ENCODE measurements around the gene HS6ST1. TPM values are rescaled to one million over a fixed set of nuclear protein-coding genes. Genes with fewer than 3 reads are reported as not detected.
A peak's percentile ranks its signal among the peaks of the same experiment; 100 is the strongest.
"Not testable (repeated sequence)": the region's sequence is repeated elsewhere in the genome, so short reads cannot be mapped to it uniquely, and the experiment has no call there.

HS6ST1 gene
- total and polyA plus RNA-seq, 5 experiments from 2014 or later, result 3.2 to 15.2 (median 4.2) TPM

GRCh38 chr2:128324008-128324896 is 5.6 kb upstream of the HS6ST1 start:
- Mint-ChIP-seq H3K4me3 (peak overlapping the region in 8 of 10 donors; percentile 26 to 85 (median 72)), H3K27me3 (no peaks in the 10 kb centered on the region), H3K9me3 (no peaks in the 10 kb centered on the region), H3K36me3 (no peaks in the 10 kb centered on the region), H3K4me1 (peaks cover 7 to 15% (median 13%) of the 10 kb centered on the region in 4 donors), H3K27ac (peak overlapping the region in 3 of 10 donors; percentile 19 to 24 (median 19))
- POLR2A ChIA-PET, result no interaction called here
- ATAC-seq, result no peak
- peak in 1 of 10 donors; percentile 55 for DNase-seq

DNA sequence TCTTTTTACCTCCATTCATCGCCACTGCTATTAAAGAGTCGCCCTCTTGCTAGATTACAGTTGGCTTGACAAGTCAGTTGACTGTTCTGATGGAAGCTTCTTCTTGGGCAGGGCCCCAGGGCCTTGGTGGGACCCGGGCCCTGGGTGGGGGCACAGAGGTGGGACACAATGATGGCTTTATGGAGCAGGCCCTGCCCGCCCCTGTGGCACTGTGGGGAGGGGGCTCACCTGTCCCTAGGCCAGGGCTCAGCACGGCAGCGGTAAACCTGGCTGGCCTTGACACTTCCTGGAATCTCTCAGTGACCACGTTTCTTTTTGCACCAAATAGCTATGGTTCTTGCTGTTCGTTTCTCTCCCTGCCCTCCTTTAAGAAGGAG is 4.9 kb upstream of the HS6ST1 start:
- peak overlapping the region; percentile 56 to 85 (median 78) for H3K4me3 Mint-ChIP-seq

DNA sequence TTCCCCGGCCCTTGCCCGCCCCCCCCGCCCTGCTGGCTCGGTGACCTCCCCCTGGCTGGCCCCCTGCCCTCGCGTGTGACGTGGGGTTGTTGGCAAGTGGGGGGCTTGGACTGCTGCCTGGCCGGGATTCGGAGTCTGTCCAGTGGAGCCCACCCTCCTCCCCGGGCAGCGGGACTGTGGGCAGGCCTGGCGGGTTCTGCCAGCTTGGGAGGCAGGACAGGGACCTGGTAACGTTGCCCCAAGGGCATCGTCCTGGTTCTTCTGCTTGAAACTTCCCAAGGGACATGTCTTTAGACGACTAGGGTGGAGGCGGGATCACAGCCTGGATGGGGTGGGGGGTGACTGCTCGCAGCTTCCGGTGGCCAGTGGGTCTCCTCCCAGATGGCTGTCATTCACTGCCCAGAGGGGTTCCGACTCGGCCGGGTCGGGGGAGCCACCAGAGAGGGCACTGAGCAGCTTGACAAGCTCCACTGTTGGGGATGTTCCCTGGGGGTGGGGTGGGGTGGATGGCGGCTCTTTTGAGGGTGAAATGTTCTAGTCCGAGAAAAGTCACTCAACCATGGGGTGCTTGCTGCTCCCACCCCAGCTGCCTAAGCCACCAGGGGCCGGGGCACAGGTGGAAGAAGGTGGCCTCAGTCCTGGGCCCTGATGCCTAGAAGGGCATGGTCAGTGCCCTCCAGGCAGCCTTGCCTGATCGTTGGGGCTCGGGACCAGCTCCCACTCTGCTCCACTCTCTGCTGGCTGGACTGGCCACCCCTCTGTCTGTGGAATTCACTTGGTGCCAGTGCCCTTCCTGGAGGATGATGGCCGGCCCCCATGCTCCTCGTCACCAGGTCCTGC is 4.3 kb upstream of the HS6ST1 start:
- POLR2A ChIA-PET, result no interaction called here
- Mint-ChIP-seq H3K27me3 (no peaks in the 10 kb centered on the region), H3K9me3 (no peaks in the 10 kb centered on the region), H3K4me3 (peak overlapping the region; percentile 56 to 85 (median 78)), H3K27ac (peak overlapping the region in 7 of 10 donors; percentile 19 to 74 (median 47)), H3K36me3 (no peaks in the 10 kb centered on the region), H3K4me1 (peaks cover 7 to 15% (median 13%) of the 10 kb centered on the region in 4 donors)
- peak in 2 of 10 donors; percentile 14 to 60 for DNase-seq
- no peak for ATAC-seq

More for the DNA sequence above, 4.9 kb upstream of the HS6ST1 start:
- Mint-ChIP-seq H3K36me3 (no peaks in the 10 kb centered on the region), H3K9me3 (no peaks in the 10 kb centered on the region), H3K27ac (peak overlapping the region in 5 of 10 donors; percentile 19 to 74 (median 67)), H3K27me3 (no peaks in the 10 kb centered on the region), H3K4me1 (peaks cover 7 to 15% (median 13%) of the 10 kb centered on the region in 4 donors)
- DNase-seq (peak in 1 of 10 donors; percentile 27), ATAC-seq (no peak)
- POLR2A ChIA-PET, result no interaction called here

- peak; percentile 58 to 67 for ATAC-seq
- POLR2A ChIA-PET, result no interaction called here
- H3K9me3 Mint-ChIP-seq, result no peaks in the 10 kb centered on the region
These were observed 3.4 kb upstream of the HS6ST1 start for GRCh38 chr2:128321784-128322714.

GRCh38 chr2:128320906-128321771 is 2.5 kb upstream of the HS6ST1 start:
- Mint-ChIP-seq H3K27ac (peak overlapping the region in 6 of 10 donors; percentile 41 to 87 (median 84)), H3K27me3 (no peaks in the 10 kb centered on the region), H3K4me3 (peak overlapping the region; percentile 56 to 88 (median 79)), H3K9me3 (no peaks in the 10 kb centered on the region), H3K4me1 (peaks cover 16 to 30% (median 24%) of the 10 kb centered on the region in 4 donors), H3K36me3 (no peaks in the 10 kb centered on the region)
- peak in 1 of 10 donors; percentile 63 for DNase-seq
- POLR2A ChIA-PET, result no interaction called here
- ATAC-seq, result no peak

More at GRCh38 chr2:128321784-128322714, 3.4 kb upstream of the HS6ST1 start:
- peak; percentile 67 to 84 (median 78) for DNase-seq
- Mint-ChIP-seq H3K4me3 (peak overlapping the region; percentile 56 to 88 (median 79)), H3K36me3 (no peaks in the 10 kb centered on the region), H3K27me3 (no peaks in the 10 kb centered on the region), H3K27ac (peak overlapping the region in 6 of 10 donors; percentile 41 to 87 (median 84)), H3K4me1 (peaks cover 10 to 21% (median 16%) of the 10 kb centered on the region in 4 donors)

DNA sequence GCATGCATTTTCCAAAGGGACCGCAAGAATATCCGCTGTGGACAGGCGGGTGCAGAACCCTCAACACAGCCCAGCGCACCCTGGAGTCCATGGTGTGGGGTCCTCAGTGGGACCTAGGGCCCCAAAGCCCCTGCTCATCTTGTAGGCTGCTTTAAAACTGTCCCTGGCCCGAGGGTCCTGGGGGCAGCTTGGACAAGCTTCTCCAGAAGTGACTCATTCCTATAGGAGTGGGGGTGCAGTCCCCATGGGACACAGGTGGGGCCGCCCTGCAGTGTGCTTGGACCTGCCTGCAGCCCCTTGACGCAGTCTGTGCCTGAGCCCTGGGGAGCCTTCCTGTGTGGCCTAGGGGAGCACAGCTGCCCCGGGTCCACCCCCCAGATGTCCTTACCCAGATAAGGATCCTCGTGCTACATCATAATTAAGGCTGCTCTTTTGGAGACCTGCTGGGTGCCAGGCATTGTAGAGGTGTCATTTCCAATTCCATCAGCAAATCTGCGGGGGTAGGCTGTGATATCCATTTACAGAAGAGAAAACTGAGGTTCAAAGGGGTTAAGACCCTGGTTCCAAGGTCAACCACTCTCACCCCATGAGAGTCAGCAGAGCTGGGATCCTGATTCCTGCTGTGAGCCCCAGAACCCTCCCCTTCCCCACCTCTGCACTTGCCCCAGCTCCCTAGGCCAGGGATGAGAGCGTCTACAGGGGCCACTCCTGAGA is 1.7 kb upstream of the HS6ST1 start:
- H3K9me3 Mint-ChIP-seq, result no peaks in the 10 kb centered on the region
- H3K27ac Mint-ChIP-seq, result peak overlapping the region in 3 of 10 donors; percentile 36 to 56 (median 41)
- ATAC-seq, result no peak
- H3K27me3 Mint-ChIP-seq, result no peaks in the 10 kb centered on the region
- no peaks in the 10 kb centered on the region for H3K36me3 Mint-ChIP-seq
- peak in 1 of 10 donors; percentile 44 for DNase-seq
- H3K4me3 Mint-ChIP-seq, result peak overlapping the region; percentile 9 to 77 (median 60)
- H3K4me1 Mint-ChIP-seq, result peaks cover 16 to 36% (median 29%) of the 10 kb centered on the region in 4 donors
- POLR2A ChIA-PET, result no interaction called here

- H3K27ac Mint-ChIP-seq, result no peak overlapping the region
- H3K4me1 Mint-ChIP-seq, result peaks cover 21 to 42% (median 35%) of the 10 kb centered on the region in 4 donors
- H3K36me3 Mint-ChIP-seq, result no peaks in the 10 kb centered on the region
- no peaks in the 10 kb centered on the region for H3K27me3 Mint-ChIP-seq
- POLR2A ChIA-PET, result no interaction called here
- peak overlapping the region in 9 of 10 donors; percentile 9 to 87 (median 71) for H3K4me3 Mint-ChIP-seq
- ATAC-seq (no peak), DNase-seq (peak in 1 of 10 donors; percentile 47)
- no peaks in the 10 kb centered on the region for H3K9me3 Mint-ChIP-seq
These were observed 1.0 kb upstream of the HS6ST1 start for GRCh38 chr2:128319631-128320191.

DNA sequence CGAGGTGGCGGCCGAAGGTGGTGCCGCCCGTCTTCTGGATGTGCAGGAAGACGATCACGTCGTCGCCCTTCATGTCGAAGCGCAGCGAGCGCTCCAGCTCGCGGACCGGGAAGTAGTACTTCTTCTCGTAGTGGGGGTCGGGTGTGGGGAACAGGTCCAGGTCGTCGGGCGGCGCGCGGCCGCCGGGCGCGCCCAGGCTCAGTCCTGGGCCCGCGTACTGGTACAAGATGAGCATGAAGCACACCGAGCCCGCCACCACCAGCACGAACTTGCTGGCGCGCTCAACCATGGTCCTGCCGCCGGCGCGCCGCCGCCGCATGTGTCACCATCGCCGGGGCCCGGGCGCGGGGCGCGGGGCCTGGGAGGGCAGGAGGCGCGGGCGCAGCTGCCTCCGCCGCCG is 423 bp downstream of the HS6ST1 start:
- Mint-ChIP-seq H3K4me3 (peak overlapping the region in 8 of 10 donors; percentile 12 to 87 (median 58)), H3K4me1 (peaks cover 31 to 54% (median 47%) of the 10 kb centered on the region in 4 donors)
- DNase-seq, result peak in 3 of 10 donors; percentile 36 to 38 (median 36)
- H3K9me3 Mint-ChIP-seq, POLR2A ChIA-PET, H3K27me3 Mint-ChIP-seq, H3K27ac Mint-ChIP-seq, H3K36me3 Mint-ChIP-seq: not testable (repeated sequence)
- ATAC-seq, result peak; percentile 20 to 21

DNA sequence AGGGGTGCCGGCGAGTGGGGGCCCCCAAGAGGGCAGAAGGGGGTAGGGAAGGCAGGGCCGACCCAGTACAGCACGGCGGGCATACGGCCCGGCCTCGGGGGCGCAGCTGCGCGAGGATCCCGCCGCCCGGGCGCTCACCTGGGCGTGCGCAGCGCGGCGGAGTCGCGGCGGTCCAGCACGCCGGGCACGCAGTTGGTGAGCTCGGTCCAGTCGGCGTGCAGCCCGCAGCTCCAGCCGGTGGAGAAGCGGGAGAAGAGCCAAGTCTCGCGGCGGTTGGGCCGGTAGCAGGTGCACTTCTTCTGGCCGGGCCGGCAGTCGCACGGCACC is 806 bp downstream of the HS6ST1 start:
- Mint-ChIP-seq H3K27ac (peak overlapping the region in 2 of 10 donors; percentile 61 to 87), H3K4me1 (peaks cover 33 to 55% (median 51%) of the 10 kb centered on the region in 4 donors), H3K4me3 (peak overlapping the region; percentile 85 to 93 (median 87))
- H3K27me3 Mint-ChIP-seq, POLR2A ChIA-PET, H3K36me3 Mint-ChIP-seq, H3K9me3 Mint-ChIP-seq, DNase-seq: not testable (repeated sequence)
- ATAC-seq, result peak; percentile 6 to 8

DNA sequence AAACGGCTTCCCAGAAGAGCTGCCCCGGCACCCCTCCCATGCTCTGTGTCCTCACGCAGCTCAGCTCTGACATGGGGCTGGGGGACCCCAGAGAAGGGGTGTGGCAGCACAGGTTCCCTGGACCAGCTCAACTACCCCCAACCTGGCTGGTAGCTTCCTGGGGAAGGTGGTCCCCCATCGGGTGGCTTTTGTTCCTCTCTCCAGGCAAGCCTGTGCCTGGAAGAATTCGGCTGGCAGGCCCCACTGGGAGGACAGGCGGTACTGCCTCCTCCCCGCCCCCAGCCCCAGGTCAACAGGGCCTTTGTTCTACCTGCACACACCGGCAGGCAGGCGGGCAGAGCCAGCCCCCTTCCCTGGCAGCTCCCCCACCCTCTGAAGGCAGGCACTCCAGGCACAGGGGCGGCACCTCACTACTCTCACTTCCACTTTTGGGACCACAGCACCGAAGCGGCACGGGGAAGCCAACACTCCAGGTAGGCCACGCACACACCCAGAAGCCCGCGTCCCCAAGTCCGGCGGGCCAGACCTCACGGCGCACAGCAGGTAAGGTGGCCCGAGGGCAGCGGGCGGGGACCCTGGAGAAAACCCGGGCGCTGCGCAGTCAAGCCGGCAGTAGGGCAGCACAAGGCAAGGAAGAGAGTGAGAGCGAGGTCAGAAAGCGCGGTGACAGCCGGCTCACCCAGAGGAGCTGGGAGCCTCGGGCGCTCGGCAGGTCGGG is 1.3 kb downstream of the HS6ST1 start:
- H3K36me3 Mint-ChIP-seq, result no peaks in the 10 kb centered on the region
- H3K27ac Mint-ChIP-seq, result peak overlapping the region in 7 of 10 donors; percentile 25 to 88 (median 75)
- no peak for ATAC-seq
- H3K27me3 Mint-ChIP-seq, result no peaks in the 10 kb centered on the region
- peak in 4 of 10 donors; percentile 27 to 67 (median 32) for DNase-seq
- H3K9me3 Mint-ChIP-seq, result no peaks in the 10 kb centered on the region
- peak overlapping the region; percentile 85 to 93 (median 87) for H3K4me3 Mint-ChIP-seq
- H3K4me1 Mint-ChIP-seq, result peaks cover 35 to 58% (median 53%) of the 10 kb centered on the region in 4 donors
- POLR2A ChIA-PET, result no interaction called here

All from naive thymus-derived CD8-positive, alpha-beta T cell (primary cell).